Peyer's patch (tissue), 4 donors: ENCODE results near the gene MAT1A. TPM values are rescaled to one million over a fixed set of nuclear protein-coding genes. Genes with fewer than 3 reads are reported as not detected.

Experiments used
- DNase-seq, 3 donors: peaks; one replicate each; pipeline ENCODE4 v3.0.0-alpha.2; 2017 to 2019
- H3K27ac ChIP-seq, 4 donors: fragments of 200-600 bp; sonication (generic); one replicate each; pipeline ENCODE4 v1.5.1; 2016 to 2019
- H3K27me3 ChIP-seq, 2 donors: fragments of 200-600 bp; sonication (generic); one replicate each; pipeline ENCODE4 v1.5.1; 2019
- H3K36me3 ChIP-seq, 3 donors: fragments of 200-600 bp; sonication (generic); one replicate each; pipeline ENCODE4 v1.5.1; 2016 to 2019
- H3K4me1 ChIP-seq, 4 donors: fragments of 200-600 bp; sonication (generic); one replicate each; pipeline ENCODE4 v1.5.1; 2016 to 2019
- H3K4me3 ChIP-seq, 4 donors: fragments of 200-600 bp; sonication (generic); 1 replicate in 3 of 4; 2 replicates in 1 of 4; pipeline ENCODE4 v1.5.1; 2016 to 2019; ENCODE audit warnings: mild to moderate bottlenecking in 1 of 4
- H3K9me3 ChIP-seq, 4 donors: fragments of 200-600 bp; sonication (generic); one replicate each; pipeline ENCODE4 v1.5.1; 2016 to 2019; ENCODE audit warnings: mild to moderate bottlenecking in 1 of 4
- CTCF ChIP-seq, 6 experiments: fragments of 450-650 bp in 4 of 6; fragments of 200-600 bp in 2 of 6; sonication (generic) in 1 of 6; IDR thresholded peaks; one replicate each; pipeline ENCODE4 v1.5.1; 2017 to 2019; ENCODE audit warnings: antibody characterized with exemption in 6 of 6, mild to moderate bottlenecking in 3 of 6, moderate library complexity in 1 of 6
- POLR2A ChIP-seq, 2 donors: fragments of 450-650 bp; IDR thresholded peaks; one replicate each; pipeline ENCODE4 v1.5.1; 2017; ENCODE audit warnings: antibody characterized with exemption in 2 of 2, mild to moderate bottlenecking in 2 of 2, moderate library complexity in 2 of 2
- total RNA-seq, 4 donors: library from RNA; depleted of rRNA; stranded (reverse); fragments of >200 nt; gene quantifications; one replicate each; pipeline ENCODE4 v1.1.0, GENCODE V29; 2016

The MAT1A gene
- total RNA-seq, 4 donors from 2014 or later, result not detected

DNA sequence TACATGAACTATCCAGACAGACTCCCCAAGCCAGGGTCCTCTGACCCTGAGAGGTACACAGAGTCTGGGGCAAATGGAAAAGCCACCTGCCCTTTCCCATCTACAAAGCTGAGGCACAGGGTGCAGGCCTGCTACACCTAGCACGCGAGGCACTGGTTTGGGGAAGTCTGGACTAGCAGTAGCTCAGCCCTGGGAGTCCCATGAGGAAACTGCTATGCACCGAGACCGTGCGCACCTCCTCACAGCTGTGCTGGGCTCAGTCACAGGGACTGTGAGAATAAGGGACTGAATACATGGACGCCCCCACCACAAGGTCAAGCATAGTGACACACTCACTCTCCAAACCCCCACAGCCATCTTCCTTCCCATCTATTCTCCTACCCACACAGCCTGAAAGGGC lies 8.2 kb downstream of the MAT1A start:
- H3K27ac ChIP-seq, result no peak overlapping the region
- TF ChIP-seq CTCF (IDR thresholded peaks at IDR 0.05) (no peak), POLR2A (IDR thresholded peaks at IDR 0.05) (no peak)
- H3K4me3 ChIP-seq, result no peak overlapping the region
- no peaks in the 10 kb centered on the region for H3K36me3 ChIP-seq
- no peaks in the 10 kb centered on the region for H3K27me3 ChIP-seq
- no peaks in the 10 kb centered on the region for H3K4me1 ChIP-seq
- no peak for DNase-seq
- no peaks in the 10 kb centered on the region for H3K9me3 ChIP-seq

GRCh38 chr10:80280071-80280800 lies 9.2 kb downstream of the MAT1A start:
- no peak overlapping the region for H3K4me3 ChIP-seq
- DNase-seq, result no peak
- TF ChIP-seq CTCF (IDR thresholded peaks at IDR 0.05) (no peak), POLR2A (IDR thresholded peaks at IDR 0.05) (no peak)

GRCh38 chr10:80279146-80279545 lies 10.3 kb downstream of the MAT1A start:
- Histone ChIP-seq H3K9me3 (no peaks in the 10 kb centered on the region), H3K36me3 (no peaks in the 10 kb centered on the region), H3K27me3 (no peaks in the 10 kb centered on the region), H3K4me3 (no peak overlapping the region), H3K4me1 (no peaks in the 10 kb centered on the region), H3K27ac (no peak overlapping the region)
- TF ChIP-seq POLR2A (IDR thresholded peaks at IDR 0.05) (no peak), CTCF (IDR thresholded peaks at IDR 0.05) (no peak)
- DNase-seq, result no peak

More at GRCh38 chr10:80280071-80280800, 9.2 kb downstream of the MAT1A start:
- Histone ChIP-seq H3K27ac (no peak overlapping the region), H3K9me3 (no peaks in the 10 kb centered on the region), H3K4me1 (no peaks in the 10 kb centered on the region), H3K27me3 (no peaks in the 10 kb centered on the region), H3K36me3 (no peaks in the 10 kb centered on the region)

DNA sequence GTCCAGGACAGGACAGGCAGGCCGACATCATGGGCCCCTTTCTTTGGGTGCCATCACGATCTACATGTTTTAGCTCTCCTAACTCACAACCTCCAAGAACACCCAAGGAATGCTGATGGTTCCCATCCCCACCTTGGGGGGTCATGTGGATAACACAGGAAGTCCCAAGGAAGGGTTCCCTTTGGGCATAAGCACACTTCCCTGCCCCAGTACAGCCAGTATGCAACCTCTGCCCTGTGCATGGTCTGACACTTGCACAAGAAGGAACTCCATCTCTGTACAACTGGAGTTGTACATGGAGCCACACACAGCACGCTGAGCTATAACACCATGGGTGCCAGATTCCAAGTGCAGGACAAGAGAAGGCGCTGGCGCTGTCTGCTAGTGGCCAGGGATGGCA lies 11.0 kb downstream of the MAT1A start:
- DNase-seq, result no peak
- no peaks in the 10 kb centered on the region for H3K36me3 ChIP-seq
- no peak overlapping the region for H3K4me3 ChIP-seq
- H3K27me3 ChIP-seq, result no peaks in the 10 kb centered on the region
- no peaks in the 10 kb centered on the region for H3K4me1 ChIP-seq
- H3K27ac ChIP-seq, result no peak overlapping the region
- TF ChIP-seq CTCF (IDR thresholded peaks at IDR 0.05) (no peak), POLR2A (IDR thresholded peaks at IDR 0.05) (no peak)
- no peaks in the 10 kb centered on the region for H3K9me3 ChIP-seq

DNA sequence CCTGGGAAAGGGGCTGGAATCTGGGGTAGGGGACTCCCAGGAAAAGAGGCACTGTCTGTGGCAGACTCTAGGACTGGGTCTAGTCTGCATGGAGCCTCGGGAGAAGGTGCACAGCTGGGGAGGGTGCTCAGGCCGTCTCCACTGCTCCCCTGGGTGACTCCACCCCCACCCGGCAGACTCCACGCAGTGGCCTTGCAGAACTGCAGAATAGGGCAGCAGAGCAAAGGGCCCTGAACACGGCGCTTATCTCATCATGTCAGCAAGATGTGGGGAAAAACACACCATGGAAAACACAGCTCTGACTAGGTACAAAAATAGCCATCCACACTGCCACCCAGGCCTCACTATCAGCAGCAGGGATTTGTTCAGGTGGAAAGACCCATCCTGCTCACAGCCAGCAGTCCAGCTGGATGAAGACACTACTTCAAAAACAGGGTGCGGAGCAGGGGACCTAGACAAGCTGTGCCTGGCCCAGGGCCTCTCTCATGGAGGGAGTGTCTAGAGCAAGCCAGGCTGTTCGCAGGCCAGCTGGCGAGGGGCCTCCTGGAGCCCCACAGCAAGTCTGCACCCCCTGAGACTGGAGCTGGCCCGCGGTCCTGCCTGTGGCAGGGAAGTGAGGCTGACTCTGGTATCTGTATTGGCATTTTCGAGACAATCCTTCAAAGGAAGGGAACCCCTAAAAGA lies 11.7 kb downstream of the MAT1A start:
- no peaks in the 10 kb centered on the region for H3K9me3 ChIP-seq
- no peak overlapping the region for H3K4me3 ChIP-seq
- no peaks in the 10 kb centered on the region for H3K4me1 ChIP-seq
- TF ChIP-seq POLR2A (IDR thresholded peaks at IDR 0.05), result no peak
- no peak for TF ChIP-seq CTCF (IDR thresholded peaks at IDR 0.05)
- H3K36me3 ChIP-seq, result no peaks in the 10 kb centered on the region
- no peaks in the 10 kb centered on the region for H3K27me3 ChIP-seq
- no peak overlapping the region for H3K27ac ChIP-seq
- DNase-seq, result peak in 1 of 3 donors; percentile 24
